IMR-90 (cell line): Measurements from ENCODE around the gene SIPA1L3. TPM values are rescaled to one million over a fixed set of nuclear protein-coding genes. Genes with fewer than 3 reads are reported as not detected.
A peak's percentile ranks its signal among the peaks of the same experiment; 100 is the strongest.

Experiments
- ATAC-seq: fragments of 200-7000 bp; cut with Tn5 transposase; 2 replicates; pipeline ENCODE4 v1.9.1; 2020; ENCODE audit warnings: low read depth, mild to moderate bottlenecking, moderate library complexity
- BruUV-seq: library from RNA; stranded (reverse); fragments of 400-500 nt; replicated peaks from 2 replicates; lab custom pipeline; 2021; lab: Mats Ljungman, UMichigan
- CTCF ChIA-PET: fragments of 300-600 bp; formaldehyde crosslinking; extraction: SDS; loops from one replicate; lab custom pipeline; 2021; ENCODE audit warnings: antibody characterized with exemption; lab: Yijun Ruan, JAX
- POLR2A ChIA-PET: fragments of 300-600 bp; sonication (Branson Sonifier 250); formaldehyde crosslinking; loops from one replicate; lab custom pipeline; 2022; ENCODE audit warnings: antibody characterized with exemption; ENCODE audit not compliant: unreplicated experiment; lab: Charles Lee
- DNase-seq: peaks from one replicate; pipeline ENCODE4 v3.0.0; 2013
- H2AFZ ChIP-seq: replicated peaks from 2 replicates; pipeline ENCODE3; 2013; ENCODE audit warnings: low read length, mild to moderate bottlenecking; ENCODE audit not compliant: poor library complexity
- H2AK5ac ChIP-seq: 2 replicates; pipeline ENCODE4 v1.6.1; 2013; ENCODE audit warnings: low read depth, low read length, inconsistent platforms
- H2AK9ac ChIP-seq: replicated peaks from 2 replicates; pipeline ENCODE3; 2013; ENCODE audit warnings: mild to moderate bottlenecking, low read depth, low read length, moderate library complexity; ENCODE audit not compliant: poor library complexity
- H2BK120ac ChIP-seq: 2 replicates; pipeline ENCODE4 v1.6.1; 2013; ENCODE audit warnings: low read depth, low read length, inconsistent platforms
- H2BK15ac ChIP-seq: 3 replicates; pipeline ENCODE4 v1.6.1; 2013; ENCODE audit warnings: low read depth, low read length, inconsistent platforms
- H2BK20ac ChIP-seq: 2 replicates; pipeline ENCODE4 v1.6.1; 2013; ENCODE audit warnings: low read depth, mild to moderate bottlenecking, inconsistent platforms, low read length, moderate library complexity
- H2BK5ac ChIP-seq: 2 replicates; pipeline ENCODE4 v1.6.1; 2013; ENCODE audit warnings: mild to moderate bottlenecking, low read depth, low read length, inconsistent platforms; ENCODE audit not compliant: poor library complexity, severe bottlenecking
- H3K14ac ChIP-seq: replicated peaks from 2 replicates; pipeline ENCODE4 v1.6.1; 2013; ENCODE audit warnings: low read depth, low read length, inconsistent platforms
- H3K18ac ChIP-seq: 2 replicates; pipeline ENCODE4 v1.6.1; 2013; ENCODE audit warnings: low read depth, low read length, control low read depth
- H3K23ac ChIP-seq: 2 replicates; pipeline ENCODE4 v1.6.1; 2013; ENCODE audit warnings: low read depth, low read length, inconsistent platforms
- H3K27ac ChIP-seq: 2 replicates; pipeline ENCODE4 v1.5.1; 2013; ENCODE audit warnings: mild to moderate bottlenecking, control low read depth, low read length; ENCODE audit not compliant: insufficient read depth
- H3K27me3 ChIP-seq: 2 replicates; pipeline ENCODE4 v1.6.1; 2013; ENCODE audit warnings: low read length; ENCODE audit not compliant: control insufficient read depth, insufficient read depth
- H3K36me3 ChIP-seq: 2 replicates; pipeline ENCODE4 v1.6.1; 2013; ENCODE audit warnings: low read length, mixed read lengths; ENCODE audit not compliant: control insufficient read depth, insufficient read depth
- H3K4ac ChIP-seq: 2 replicates; pipeline ENCODE4 v1.6.1; 2013; ENCODE audit warnings: low read depth, low read length, inconsistent platforms
- H3K4me1 ChIP-seq: 2 replicates; pipeline ENCODE4 v1.6.1; 2013; ENCODE audit warnings: low read length, mixed read lengths; ENCODE audit not compliant: control insufficient read depth, insufficient read depth
- H3K4me2 ChIP-seq: 2 replicates; pipeline ENCODE4 v1.6.1; 2013; ENCODE audit warnings: low read depth, mild to moderate bottlenecking, control low read depth, low read length, moderate library complexity
- H3K4me3 ChIP-seq: 2 replicates; pipeline ENCODE4 v1.5.1; 2013; ENCODE audit warnings: low read depth, mild to moderate bottlenecking, control low read depth, low read length, moderate library complexity; ENCODE audit not compliant: insufficient read depth
- H3K56ac ChIP-seq: 2 replicates; pipeline ENCODE4 v1.6.1; 2013; ENCODE audit warnings: low read length, inconsistent platforms; ENCODE audit not compliant: insufficient read depth; ENCODE audit errors: extremely low read depth
- H3K79me1 ChIP-seq, 2 experiments: 2 replicates each; pipeline ENCODE4 v1.6.1; 2013; ENCODE audit warnings: low read length in 2 of 2, inconsistent platforms in 1 of 2, low read depth in 1 of 2
- H3K9ac ChIP-seq: 2 replicates; pipeline ENCODE4 v1.6.1; 2013; ENCODE audit warnings: low read depth, low read length, control low read depth
- H3K9me1 ChIP-seq: 2 replicates; pipeline ENCODE4 v1.6.1; 2013; ENCODE audit warnings: low read length, inconsistent platforms; ENCODE audit not compliant: insufficient read depth
- H3K9me3 ChIP-seq: 2 replicates; pipeline ENCODE4 v1.6.1; 2013; ENCODE audit warnings: low read length; ENCODE audit not compliant: control insufficient read depth, insufficient read depth
- H4K20me1 ChIP-seq: 2 replicates; pipeline ENCODE4 v1.6.1; 2013; ENCODE audit warnings: low read length, inconsistent platforms; ENCODE audit not compliant: insufficient read depth
- H4K5ac ChIP-seq: 2 replicates; pipeline ENCODE4 v1.6.1; 2013; ENCODE audit warnings: mild to moderate bottlenecking, low read depth, low read length, control low read depth
- H4K8ac ChIP-seq, 2 experiments: 2 replicates each; pipeline ENCODE4 v1.6.1; 2013; ENCODE audit warnings: low read depth in 2 of 2, low read length in 2 of 2, control low read depth in 1 of 2, inconsistent platforms in 1 of 2
- H4K91ac ChIP-seq: 2 replicates; pipeline ENCODE4 v1.6.1; 2013; ENCODE audit warnings: low read depth, low read length, inconsistent platforms; ENCODE audit not compliant: insufficient read depth
- BHLHE40 ChIP-seq: fragments of 150-350 bp; IDR thresholded peaks from 2 replicates; pipeline ENCODE4 v1.6.1; 2016; ENCODE audit warnings: mild to moderate bottlenecking, low read depth, low read length
- CEBPB ChIP-seq: IDR thresholded peaks from 2 replicates; pipeline ENCODE4 v1.6.1; 2012; ENCODE audit warnings: low read depth, low read length, improper control_type of control experiment
- CHD1 ChIP-seq: IDR thresholded peaks from 2 replicates; pipeline ENCODE4 v1.6.1; 2012; ENCODE audit warnings: low read depth, low read length, improper control_type of control experiment
- CTCF ChIP-seq: conservative IDR thresholded peaks from 2 replicates; pipeline ENCODE4 v1.5.1; 2012; ENCODE audit warnings: mild to moderate bottlenecking, low read depth, low read length, improper control_type of control experiment
- ELK1 ChIP-seq: fragments of 150-350 bp; IDR thresholded peaks from 2 replicates; pipeline ENCODE4 v1.6.1; 2016; ENCODE audit warnings: low read depth, mild to moderate bottlenecking, low read length, moderate library complexity, borderline replicate concordance
- FOS ChIP-seq: fragments of 150-350 bp; IDR thresholded peaks from 2 replicates; pipeline ENCODE4 v1.6.1; 2016; ENCODE audit warnings: low read depth, low read length
- MAFK ChIP-seq: IDR thresholded peaks from 2 replicates; pipeline ENCODE4 v1.6.1; 2012; ENCODE audit warnings: low read depth, low read length, improper control_type of control experiment
- MAZ ChIP-seq: IDR thresholded peaks from 2 replicates; pipeline ENCODE4 v1.6.1; 2012; ENCODE audit warnings: low read depth, mild to moderate bottlenecking, low read length, improper control_type of control experiment, moderate library complexity, borderline replicate concordance
- MXI1 ChIP-seq: IDR thresholded peaks from 2 replicates; pipeline ENCODE4 v1.6.1; 2012; ENCODE audit warnings: low read depth, mild to moderate bottlenecking, low read length, moderate library complexity, borderline replicate concordance
- NFE2L2 ChIP-seq: fragments of 150-350 bp; IDR thresholded peaks from 2 replicates; pipeline ENCODE4 v1.6.1; 2016; ENCODE audit warnings: low read depth, mild to moderate bottlenecking, low read length
- POLR2A ChIP-seq: IDR thresholded peaks from 2 replicates; pipeline ENCODE4 v1.6.1; 2012; ENCODE audit warnings: mild to moderate bottlenecking, low read depth, low read length
- RAD21 ChIP-seq: IDR thresholded peaks from 2 replicates; pipeline ENCODE4 v1.6.1; 2012; ENCODE audit warnings: low read length, improper control_type of control experiment
- RCOR1 ChIP-seq: IDR thresholded peaks from 2 replicates; pipeline ENCODE4 v1.6.1; 2012; ENCODE audit warnings: mild to moderate bottlenecking, low read length, improper control_type of control experiment; ENCODE audit not compliant: insufficient replicate concordance
- RFX5 ChIP-seq: IDR thresholded peaks from 2 replicates; pipeline ENCODE4 v1.8.0; 2012; ENCODE audit warnings: low read depth, mild to moderate bottlenecking, low read length, moderate library complexity
- SMC3 ChIP-seq: fragments of 150-350 bp; IDR thresholded peaks from 2 replicates; pipeline ENCODE4 v1.6.1; 2016; ENCODE audit warnings: low read depth, mild to moderate bottlenecking, antibody characterized with exemption, low read length, moderate library complexity
- WGBS, 2 experiments: methylation state at CpG; one replicate each; pipeline versions ENCODE4 v1.1.5 to v1.1.7; 2013; ENCODE audit warnings: missing lambda C conversion rate in 2 of 2; ENCODE audit not compliant: insufficient read length in 1 of 2; ENCODE audit errors: extremely low coverage in 2 of 2; 5-methylcytosine and 5-hydroxymethylcytosine counted together
- dilution Hi-C: fragments of 300-500 bp; cut with HindIII; formaldehyde crosslinking; loops from one replicate; pipeline ENCODE4 v1.14.3; 2018; ENCODE audit warnings: low sequenced_read_pairs; ENCODE audit not compliant: unreplicated experiment
- in situ Hi-C: fragments of 300-500 bp; cut with MboI; formaldehyde crosslinking; loops from 3 replicates; pipeline ENCODE4 v1.14.3; 2019; ENCODE audit warnings: low sequenced_read_pairs, inconsistent platforms, mixed read lengths
- intact Hi-C: fragments of 100-400 bp; cut with micrococcal nuclease; formaldehyde crosslinking; loops from 2 replicates; pipeline ENCODE4 v1.10.0; 2022
- polyA plus RNA-seq, 3 experiments: library from polyadenylated mRNA; depleted of rRNA; stranded (reverse); fragments of >200 nt; gene quantifications; 2 replicates each; pipeline ENCODE4 v1.2.3, GENCODE V29; 2012; ENCODE audit warnings: low replicate concordance in 1 of 3
- total RNA-seq: library from RNA; depleted of rRNA; stranded (reverse); fragments of >200 nt; gene quantifications from 2 replicates; pipeline ENCODE4 v1.2.3, GENCODE V29; 2012
- TF ChIP-seq, protein P1 (sequence below): fragments of 150-350 bp; IDR thresholded peaks from 2 replicates; pipeline ENCODE4 v1.6.1; 2017; ENCODE audit warnings: mild to moderate bottlenecking, antibody characterized with exemption, low read length, low read depth

Gene SIPA1L3
- total and polyA plus RNA-seq, 2 of the 4 experiments (the other 2 are of a cell fraction), result 4.1 to 9.4 TPM

DNA sequence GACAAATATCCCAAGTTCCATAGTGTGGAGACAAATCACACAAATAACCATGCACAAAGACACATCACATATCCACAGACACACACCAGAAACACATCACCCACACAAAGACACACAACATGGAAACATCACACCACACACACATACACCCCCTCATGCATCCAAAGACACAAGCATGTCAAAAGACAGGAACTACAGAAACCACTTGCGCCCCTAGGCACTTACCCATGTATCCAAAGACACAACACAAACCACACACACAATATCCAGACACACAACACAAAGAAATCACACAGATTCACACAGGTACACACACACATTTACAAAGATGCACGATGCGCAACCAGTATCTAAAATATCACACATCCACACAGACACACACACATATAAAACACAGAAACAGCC, 316.1 kb downstream of the SIPA1L3 start:
- intact Hi-C loops, result no loop called here
- Histone ChIP-seq H3K18ac (no peak overlapping the region), H3K4me3 (no peak overlapping the region), H2BK15ac (no peak overlapping the region), H2AK5ac (no peak overlapping the region), H2BK20ac (no peak overlapping the region), H2AK9ac (peak overlapping the region; percentile 18), H3K79me1 (peaks cover 8 to 24% of the 10 kb centered on the region in 2 experiments), H3K36me3 (peaks cover 2% of the 10 kb centered on the region; the same call in 1 of the 2 replicates), H4K8ac (no peak overlapping the region), H2BK120ac (no peak overlapping the region), H3K14ac (no peak overlapping the region), H3K27me3 (no peaks in the 10 kb centered on the region), H3K9ac (no peak overlapping the region), H3K27ac (no peak overlapping the region), H4K20me1 (no peaks in the 10 kb centered on the region; the same call in 1 of the 2 replicates), H3K9me3 (no peaks in the 10 kb centered on the region), H2AFZ (peak overlapping the region; percentile 16), H4K91ac (no peak overlapping the region), H3K23ac (peak overlapping the region; percentile 92), H3K4me2 (no peak overlapping the region), H3K9me1 (peaks cover 14% of the 10 kb centered on the region), H4K5ac (no peak overlapping the region), H2BK5ac (no peak overlapping the region), H3K4me1 (peaks cover 3% of the 10 kb centered on the region; the same call in 1 of the 2 replicates), H3K4ac (no peak overlapping the region), H3K56ac (no peak overlapping the region)
- TF ChIP-seq POLR2A (no peak), BHLHE40 (no peak), FOS (no peak), MAZ (no peak), RAD21 (no peak), RCOR1 (no peak), CTCF (no peak), CEBPB (no peak), NFE2L2 (no peak), RFX5 (no peak), MAFK (no peak), SMC3 (no peak), MXI1 (no peak), CHD1 (no peak), ELK1 (no peak)
- TF ChIP-seq, protein P1, sequence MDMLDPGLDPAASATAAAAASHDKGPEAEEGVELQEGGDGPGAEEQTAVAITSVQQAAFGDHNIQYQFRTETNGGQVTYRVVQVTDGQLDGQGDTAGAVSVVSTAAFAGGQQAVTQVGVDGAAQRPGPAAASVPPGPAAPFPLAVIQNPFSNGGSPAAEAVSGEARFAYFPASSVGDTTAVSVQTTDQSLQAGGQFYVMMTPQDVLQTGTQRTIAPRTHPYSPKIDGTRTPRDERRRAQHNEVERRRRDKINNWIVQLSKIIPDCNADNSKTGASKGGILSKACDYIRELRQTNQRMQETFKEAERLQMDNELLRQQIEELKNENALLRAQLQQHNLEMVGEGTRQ, result no peak
- dilution Hi-C loops, result no loop called here
- DNase-seq (no peak), ATAC-seq (no peak)
- in situ Hi-C loops, result no loop called here
- ChIA-PET POLR2A (no interaction called here), CTCF (no interaction called here)
- 86% methylated on average over 3 of the region's 3 CpGs; no CpG with 5 or more reads in 1 of the 2 experiments for WGBS, 2 experiments
- no TSS peak for BruUV-seq
